ENCODE results near the gene TRUB2. TPM values are rescaled to one million over a fixed set of nuclear protein-coding genes. Genes with fewer than 3 reads are reported as not detected.

TRUB2 gene
- total RNA-seq, 1 experiment from 2014 or later = 22.5 TPM

- ATAC-seq = peak; percentile 14
- CTCF ChIA-PET = interaction anchor here (0.9 kb wide), 1 partner anchor 23 kb away, joined by 6 read pairs; no protein-coding TSS in a partner anchor
- POLR2A ChIA-PET = no interaction called here
- DNase-seq (ENCODE audit: low read depth, low spot score) = no peak
- no TSS peak for BruUV-seq (replicated peaks)
- intact Hi-C loops (cut with micrococcal nuclease; ENCODE audit: unreplicated experiment) (no loop called here), in situ Hi-C loops (cut with HindIII; ENCODE audit: low pct_unique_long_range_greater_than_20kb, low sequenced_read_pairs) (no loop called here)
- H3K36me3 ChIP-seq (ENCODE audit: control insufficient read depth, insufficient read depth, low read length) = peaks cover 4% of the 10 kb centered on the region
- H3K27me3 ChIP-seq (ENCODE audit: control insufficient read depth, insufficient read depth, low read length) = no peaks in the 10 kb centered on the region
- TF ChIP-seq TCF7L2 (IDR thresholded peaks at IDR 0.05; ENCODE audit: low read depth, low read length) = no peak
- no peak for TF ChIP-seq REST (IDR thresholded peaks at IDR 0.05; ENCODE audit: insufficient read depth in 1 of 2, low read depth in 2 of 2, low read length in 1 of 2)
- no peak for TF ChIP-seq CTCF (IDR thresholded peaks at IDR 0.05)
- TF ChIP-seq SIN3A (IDR thresholded peaks at IDR 0.05; ENCODE audit: borderline replicate concordance, insufficient read depth, low read depth, low read length) = no peak
- TF ChIP-seq POLR2AphosphoS5 (IDR thresholded peaks at IDR 0.05; ENCODE audit: low read depth, low read length) = no peak
- H3K27ac ChIP-seq (ENCODE audit: low read length) = peak overlapping the region; percentile 88
- H3K4me1 ChIP-seq (ENCODE audit: control insufficient read depth, insufficient read depth, low read length) = no peaks in the 10 kb centered on the region
- peak overlapping the region; percentile 73 to 90 for H3K4me3 ChIP-seq (ENCODE audit: low read depth in 2 of 2, low read length in 2 of 2)
- H3K9me3 ChIP-seq (ENCODE audit: control insufficient read depth, insufficient read depth, low read depth, low read length) = no peaks in the 10 kb centered on the region
Observed at GRCh38 chr9:128276574-128277270, 45.5 kb downstream of the TRUB2 start.

GRCh38 chr9:128276008-128276573, 46.2 kb downstream of the TRUB2 start, which contains the start of gene SWI5:
SWI5 (plus strand) TSS chr9:128276276.
- in situ Hi-C loops (cut with HindIII; ENCODE audit: low pct_unique_long_range_greater_than_20kb, low sequenced_read_pairs) (no loop called here), intact Hi-C loops (cut with micrococcal nuclease; ENCODE audit: unreplicated experiment) (no loop called here)
- peak; percentile 99 for ATAC-seq
- Histone ChIP-seq H3K4me1 (ENCODE audit: control insufficient read depth, insufficient read depth, low read length) (no peaks in the 10 kb centered on the region), H3K27ac (ENCODE audit: low read length) (peak within 1 kb of the TSS; percentile 88), H3K4me3 (ENCODE audit: low read depth in 2 of 2, low read length in 2 of 2) (peak within 1 kb of the TSS; percentile 90 to 91), H3K9me3 (ENCODE audit: control insufficient read depth, insufficient read depth, low read depth, low read length) (no peaks in the 10 kb centered on the region), H3K36me3 (ENCODE audit: control insufficient read depth, insufficient read depth, low read length) (peaks cover 4% of the 10 kb centered on the region), H3K27me3 (ENCODE audit: control insufficient read depth, insufficient read depth, low read length) (no peaks in the 10 kb centered on the region)
- ChIA-PET CTCF (interaction anchor here (0.5 to 0.9 kb wide), 3 partner anchors 24 to 145 kb away, joined by 3 to 6 read pairs (median 4); partner anchors contain the start of gene CERCAM), POLR2A (interaction anchor here (0.6 kb wide), 2 partner anchors 63 to 266 kb away, joined by 3 to 4 read pairs; no protein-coding TSS in a partner anchor)
- DNase-seq (ENCODE audit: low read depth, low spot score) = peak; percentile 94
- no peak for TF ChIP-seq TCF7L2 (IDR thresholded peaks at IDR 0.05; ENCODE audit: low read depth, low read length)
- TF ChIP-seq REST (IDR thresholded peaks at IDR 0.05; ENCODE audit: insufficient read depth in 1 of 2, low read depth in 2 of 2, low read length in 1 of 2) = no peak
- no peak for TF ChIP-seq SIN3A (IDR thresholded peaks at IDR 0.05; ENCODE audit: borderline replicate concordance, insufficient read depth, low read depth, low read length)
- TF ChIP-seq CTCF (IDR thresholded peaks at IDR 0.05) = no peak
- peak; percentile 90 for TF ChIP-seq POLR2AphosphoS5 (IDR thresholded peaks at IDR 0.05; ENCODE audit: low read depth, low read length)
- BruUV-seq (replicated peaks) = no TSS peak

Measured in Panc1 (cell line).